ENCODE data around the gene CBX8. TPM values are rescaled to one million over a fixed set of nuclear protein-coding genes. Genes with fewer than 3 reads are reported as not detected.

Gene CBX8
- total RNA-seq, 1 experiment from 2014 or later, result 36.6 TPM

- peak overlapping the region; percentile 84 for H3K4me3 Mint-ChIP-seq (ENCODE audit: unreplicated experiment)
- POLR2A ChIA-PET, result interaction anchor here (0.8 to 1.4 kb wide), 3 partner anchors 35 to 190 kb away, joined by 3 to 7 read pairs (median 5); partner anchors contain the start of gene CBX4
- H3K4me1 Mint-ChIP-seq (ENCODE audit: low read depth, unreplicated experiment), result peaks cover 22% of the 10 kb centered on the region
- CTCF ChIA-PET, result interaction anchor here (0.7 to 1.6 kb wide), 5 partner anchors 35 to 112 kb away, joined by 3 to 6 read pairs (median 5); partner anchors contain the start of gene CBX4
- H3K27me3 ChIP-seq (replicated peaks; ENCODE audit: control insufficient read depth, insufficient read depth, low read length), result no peaks in the 10 kb centered on the region
- peaks cover 11% of the 10 kb centered on the region for H3K36me3 Mint-ChIP-seq (ENCODE audit: insufficient read depth, unreplicated experiment)
- peak overlapping the region; percentile 61 for H3K4me3 ChIP-seq (ENCODE audit: low read depth, low read length)
- H3K4me1 ChIP-seq, result peaks cover 28% of the 10 kb centered on the region
- BruUV-seq (replicated peaks), result TSS peak; percentile 45
- intact Hi-C loops (cut with micrococcal nuclease; ENCODE audit: unreplicated experiment), result loop anchor here (5.0 kb wide), 1 partner anchor 33 kb away; the partner anchor contains the start of gene CBX4
- H3K9me3 Mint-ChIP-seq (ENCODE audit: unreplicated experiment), result no peaks in the 10 kb centered on the region
- TF ChIP-seq, protein P1, sequence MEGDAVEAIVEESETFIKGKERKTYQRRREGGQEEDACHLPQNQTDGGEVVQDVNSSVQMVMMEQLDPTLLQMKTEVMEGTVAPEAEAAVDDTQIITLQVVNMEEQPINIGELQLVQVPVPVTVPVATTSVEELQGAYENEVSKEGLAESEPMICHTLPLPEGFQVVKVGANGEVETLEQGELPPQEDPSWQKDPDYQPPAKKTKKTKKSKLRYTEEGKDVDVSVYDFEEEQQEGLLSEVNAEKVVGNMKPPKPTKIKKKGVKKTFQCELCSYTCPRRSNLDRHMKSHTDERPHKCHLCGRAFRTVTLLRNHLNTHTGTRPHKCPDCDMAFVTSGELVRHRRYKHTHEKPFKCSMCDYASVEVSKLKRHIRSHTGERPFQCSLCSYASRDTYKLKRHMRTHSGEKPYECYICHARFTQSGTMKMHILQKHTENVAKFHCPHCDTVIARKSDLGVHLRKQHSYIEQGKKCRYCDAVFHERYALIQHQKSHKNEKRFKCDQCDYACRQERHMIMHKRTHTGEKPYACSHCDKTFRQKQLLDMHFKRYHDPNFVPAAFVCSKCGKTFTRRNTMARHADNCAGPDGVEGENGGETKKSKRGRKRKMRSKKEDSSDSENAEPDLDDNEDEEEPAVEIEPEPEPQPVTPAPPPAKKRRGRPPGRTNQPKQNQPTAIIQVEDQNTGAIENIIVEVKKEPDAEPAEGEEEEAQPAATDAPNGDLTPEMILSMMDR (IDR thresholded peaks at IDR 0.05; ENCODE audit: insufficient read depth in 1 of 2, low read depth in 1 of 2, low read length in 1 of 2, severe bottlenecking in 1 of 2, unreplicated experiment in 1 of 2), result no peak
- DNase-seq, result peak; percentile 71 to 80
- H3K9me3 ChIP-seq, result no peaks in the 10 kb centered on the region
- no peaks in the 10 kb centered on the region for H3K36me3 ChIP-seq (ENCODE audit: control insufficient read depth, insufficient read depth, low read length)
- H3K27me3 Mint-ChIP-seq (ENCODE audit: insufficient read depth, unreplicated experiment), result no peaks in the 10 kb centered on the region
- H3K27ac Mint-ChIP-seq (ENCODE audit: unreplicated experiment), result peak overlapping the region; percentile 51
Measured at GRCh38 chr17:79803997-79804855, 7.3 kb upstream of the CBX8 start.

DNA sequence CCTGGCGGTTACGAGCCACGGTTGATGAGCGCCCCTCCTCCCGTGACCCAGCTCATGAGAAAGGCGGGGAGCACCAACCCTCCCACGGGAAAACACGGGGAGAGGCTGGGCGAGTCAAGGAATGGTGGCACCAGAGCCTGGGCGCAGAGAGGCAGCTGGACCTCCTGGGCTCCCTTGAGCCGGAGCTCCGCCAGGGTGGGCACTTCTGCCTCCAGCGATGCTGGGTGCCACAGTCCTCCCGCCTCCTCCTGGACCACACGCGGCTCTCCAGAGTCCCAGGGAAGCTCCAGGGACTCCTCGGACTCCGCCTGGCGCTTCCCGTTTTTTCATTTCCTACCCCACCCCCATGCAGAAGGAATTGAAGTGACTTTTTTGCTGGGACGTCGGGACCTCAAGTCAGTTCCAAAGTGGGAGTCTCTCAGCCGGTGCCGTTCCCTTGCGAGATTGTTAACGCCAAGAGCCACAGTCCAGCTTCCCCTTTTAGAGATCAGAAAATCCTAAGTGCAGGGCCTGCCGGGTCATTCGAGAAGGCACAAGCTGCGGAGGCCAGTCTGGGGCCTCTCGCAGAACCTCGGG, 6.6 kb upstream of the CBX8 start:
- Mint-ChIP-seq H3K4me3 (ENCODE audit: unreplicated experiment) (peak overlapping the region; percentile 84), H3K4me1 (ENCODE audit: low read depth, unreplicated experiment) (peaks cover 23% of the 10 kb centered on the region), H3K27me3 (ENCODE audit: insufficient read depth, unreplicated experiment) (no peaks in the 10 kb centered on the region), H3K36me3 (ENCODE audit: insufficient read depth, unreplicated experiment) (peaks cover 11% of the 10 kb centered on the region), H3K9me3 (ENCODE audit: unreplicated experiment) (no peaks in the 10 kb centered on the region), H3K27ac (ENCODE audit: unreplicated experiment) (peak overlapping the region; percentile 51)
- no peaks in the 10 kb centered on the region for H3K27me3 ChIP-seq (replicated peaks; ENCODE audit: control insufficient read depth, insufficient read depth, low read length)
- CTCF ChIA-PET, result interaction anchor here (0.7 to 1.5 kb wide), 4 partner anchors 58 to 113 kb away, joined by 3 to 5 read pairs (median 4); no protein-coding TSS in a partner anchor
- H3K36me3 ChIP-seq (ENCODE audit: control insufficient read depth, insufficient read depth, low read length), result no peaks in the 10 kb centered on the region
- TF ChIP-seq, protein P1 (IDR thresholded peaks at IDR 0.05; ENCODE audit: insufficient read depth in 1 of 2, low read depth in 1 of 2, low read length in 1 of 2, severe bottlenecking in 1 of 2, unreplicated experiment in 1 of 2), result no peak
- DNase-seq, result no peak
- H3K4me3 ChIP-seq (ENCODE audit: low read depth, low read length), result peak overlapping the region; percentile 61
- no peaks in the 10 kb centered on the region for H3K9me3 ChIP-seq
- POLR2A ChIA-PET, result interaction anchor here (0.8 to 1.4 kb wide), 3 partner anchors 35 to 190 kb away, joined by 3 to 7 read pairs (median 5); partner anchors contain the start of gene CBX4
- TSS peak; percentile 21 for BruUV-seq (replicated peaks)
- peaks cover 26% of the 10 kb centered on the region for H3K4me1 ChIP-seq
- intact Hi-C loops (cut with micrococcal nuclease; ENCODE audit: unreplicated experiment), result loop anchor here (5.0 kb wide), 1 partner anchor 34 kb away; the partner anchor contains the start of gene CBX4

All from Caco-2 (cell line).